NOMO-1 (cell line): ENCODE results near the gene BCL7A.
A peak's percentile ranks its signal among the peaks of the same experiment; 100 is the strongest.

ENCODE experiments used
- DNase-seq, 2 experiments: peaks; one replicate each; lab custom pipeline; 2025; ENCODE audit not compliant: unreplicated experiment in 2 of 2; lab: John Stamatoyannopoulos, UW

BCL7A gene

DNA sequence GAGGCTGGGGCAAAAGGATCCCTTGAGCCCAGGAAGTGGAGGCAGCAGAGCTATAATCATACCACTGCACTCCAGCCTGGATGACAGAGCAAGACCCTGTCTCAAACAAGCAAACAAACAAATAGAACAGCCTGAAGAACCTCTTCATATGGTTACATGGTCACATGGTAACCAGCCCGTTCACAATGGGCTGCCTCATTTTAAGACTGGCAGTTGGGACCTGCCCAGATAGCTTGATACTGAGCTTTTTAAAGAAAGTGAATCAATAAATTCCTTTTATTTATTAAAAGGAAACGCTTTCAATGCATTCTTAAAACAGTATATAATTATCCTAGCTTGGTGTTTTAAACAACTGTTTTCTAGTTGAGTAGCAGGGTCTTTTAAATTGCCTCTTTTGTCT, 67.4 kb downstream of the BCL7A start:
- DNase-seq = no peak

DNA sequence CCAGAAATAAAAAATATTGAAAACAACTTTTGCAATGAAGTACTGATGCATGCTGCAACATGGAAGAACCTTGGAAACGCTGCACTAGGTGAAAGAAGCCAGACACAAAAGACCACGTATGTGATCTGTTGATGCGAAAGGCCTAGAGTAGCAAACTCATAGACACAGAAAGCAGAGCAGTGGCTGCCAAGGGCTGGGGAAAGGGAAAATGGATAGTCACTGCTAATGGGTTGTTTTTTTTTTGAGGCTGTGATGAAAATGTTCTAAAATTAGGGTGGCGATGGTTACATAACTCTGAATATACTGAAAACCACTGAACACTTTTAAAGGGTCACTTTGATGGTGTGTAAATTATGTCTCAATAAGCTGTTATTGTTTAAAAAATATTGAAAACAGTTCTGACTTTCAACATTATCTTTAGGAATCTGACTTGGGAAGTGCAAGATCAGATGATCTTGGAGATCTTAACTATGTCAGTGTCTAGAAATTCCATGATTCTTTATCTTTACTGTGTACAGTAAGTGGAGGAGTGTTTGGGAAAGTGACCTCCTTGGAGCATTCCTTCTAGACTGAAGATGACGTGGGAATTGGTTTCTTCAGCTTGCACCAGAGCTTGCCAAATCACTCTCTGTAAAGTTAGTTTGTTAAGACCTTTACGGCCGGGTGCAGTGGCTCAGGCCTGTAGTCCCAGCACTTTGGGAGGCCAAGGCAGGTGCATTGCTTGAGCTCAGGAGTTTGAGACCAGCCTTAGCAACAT, 69.3 kb downstream of the BCL7A start:
- peak; percentile 61 to 85 for DNase-seq

DNA sequence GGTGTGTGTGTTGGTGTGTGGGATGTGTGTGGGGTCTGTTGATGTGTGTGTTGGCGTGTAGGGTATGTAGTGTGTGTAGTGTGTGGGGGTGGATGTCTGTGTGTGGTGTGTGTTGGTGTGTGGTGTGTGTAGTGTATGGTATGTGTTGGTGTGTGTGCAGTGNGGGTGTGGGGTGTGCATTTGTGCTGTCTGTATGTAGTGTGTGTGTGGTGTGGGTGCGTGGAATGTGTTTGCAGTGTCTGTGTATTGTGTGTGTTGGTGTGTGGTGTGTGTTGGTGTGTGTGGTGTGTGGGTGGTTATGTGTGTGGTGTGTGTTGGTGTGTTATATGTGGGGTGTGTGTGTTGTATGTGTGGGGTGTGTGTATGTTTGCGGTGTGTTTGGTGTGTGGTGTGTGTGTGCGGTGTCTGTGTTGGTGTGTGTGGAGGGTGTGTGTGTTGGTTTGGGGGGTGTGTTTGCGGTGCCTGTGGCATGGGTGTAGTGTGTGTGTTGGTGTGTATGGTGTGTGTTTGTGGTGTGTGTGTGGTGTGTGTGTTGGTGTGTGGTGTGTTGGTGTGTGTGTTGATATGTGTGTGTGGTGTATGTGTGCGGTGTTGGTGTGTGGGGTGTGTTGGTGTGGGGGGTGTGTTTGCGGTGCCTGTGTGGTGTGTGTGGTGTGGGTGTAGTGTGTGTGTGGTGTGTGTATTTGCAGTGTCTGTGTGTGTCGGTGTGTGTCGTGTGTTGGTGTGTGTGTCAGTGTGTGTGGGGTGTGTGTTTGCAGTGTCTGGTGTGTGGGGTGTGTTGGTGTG, 71.6 kb downstream of the BCL7A start:
- no peak for DNase-seq

DNA sequence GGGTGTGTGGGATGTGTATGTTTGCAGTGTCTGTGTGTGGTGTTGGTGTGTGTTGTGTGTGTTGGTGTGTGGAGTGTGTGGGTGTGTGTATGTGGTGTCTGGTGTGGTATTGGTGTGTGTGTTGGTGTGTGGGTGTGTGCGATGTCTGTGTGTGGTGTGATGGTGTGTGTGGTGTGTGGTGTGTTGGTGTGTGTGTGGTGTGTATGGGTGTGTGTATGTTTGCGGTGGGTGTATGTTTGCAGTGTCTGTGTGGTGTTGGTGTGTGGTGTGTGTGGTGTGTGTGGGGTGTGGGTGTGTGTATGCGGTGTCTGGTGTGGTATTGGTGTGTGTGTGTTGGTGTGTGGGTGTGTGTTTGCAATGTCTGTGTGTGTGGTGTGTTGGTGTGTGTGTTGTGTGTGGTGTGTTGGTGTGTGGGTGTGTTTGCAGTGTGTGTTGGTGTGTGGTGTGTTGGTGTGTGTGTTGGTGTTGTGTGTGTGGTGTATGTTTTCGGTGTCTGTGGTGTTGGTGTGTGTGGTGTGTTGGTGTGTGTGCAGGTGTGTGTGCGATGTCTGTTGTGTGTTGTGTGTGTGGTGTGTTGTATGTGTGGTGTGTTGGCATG, 72.6 kb downstream of the BCL7A start:
- no peak for DNase-seq

DNA sequence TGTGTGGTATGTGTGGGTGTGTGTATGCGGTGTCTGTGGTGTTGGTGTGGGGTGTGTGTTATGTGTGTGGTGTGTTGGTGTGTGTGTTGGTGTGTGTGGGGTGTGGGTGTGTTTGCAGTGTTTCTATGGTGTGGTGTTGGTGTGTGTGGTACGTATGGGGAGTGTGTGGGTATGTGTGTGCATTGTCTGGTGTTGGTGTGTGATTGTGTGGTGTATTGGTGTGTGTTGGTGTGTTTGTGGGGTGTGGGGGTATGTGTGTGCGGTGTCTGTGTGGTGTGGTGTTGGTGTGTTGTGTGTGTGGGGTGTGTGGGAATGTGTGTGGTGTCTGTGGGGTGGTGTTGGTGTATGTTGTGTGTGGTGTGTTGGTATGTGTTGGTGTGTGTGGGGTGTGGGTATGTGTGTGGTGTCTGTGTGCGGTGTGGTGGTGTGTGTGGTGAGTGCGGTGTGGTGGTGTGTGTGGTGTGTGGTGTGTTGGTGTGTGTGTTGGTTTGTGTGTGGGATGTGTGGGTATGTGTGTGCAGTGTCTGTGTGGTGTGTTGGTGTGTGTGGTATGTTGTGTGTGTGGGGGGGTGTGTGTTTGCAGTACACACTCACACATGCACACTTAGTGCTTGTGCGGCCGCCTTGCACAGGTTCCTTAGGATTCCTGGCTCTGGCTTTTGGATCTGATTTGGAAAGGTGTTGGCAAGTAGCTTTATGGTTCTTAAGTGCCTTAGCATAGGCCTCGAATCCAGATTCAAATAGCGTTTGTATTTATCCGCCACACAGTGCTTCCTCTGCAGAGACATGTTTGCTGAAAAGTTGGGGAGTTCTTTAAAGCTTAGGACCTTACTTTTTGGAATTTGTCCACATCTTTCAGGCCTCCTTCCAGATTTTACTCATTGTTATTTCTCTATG, 73.3 kb downstream of the BCL7A start:
- peak in 1 of 2 experiments; percentile 7 for DNase-seq

DNA sequence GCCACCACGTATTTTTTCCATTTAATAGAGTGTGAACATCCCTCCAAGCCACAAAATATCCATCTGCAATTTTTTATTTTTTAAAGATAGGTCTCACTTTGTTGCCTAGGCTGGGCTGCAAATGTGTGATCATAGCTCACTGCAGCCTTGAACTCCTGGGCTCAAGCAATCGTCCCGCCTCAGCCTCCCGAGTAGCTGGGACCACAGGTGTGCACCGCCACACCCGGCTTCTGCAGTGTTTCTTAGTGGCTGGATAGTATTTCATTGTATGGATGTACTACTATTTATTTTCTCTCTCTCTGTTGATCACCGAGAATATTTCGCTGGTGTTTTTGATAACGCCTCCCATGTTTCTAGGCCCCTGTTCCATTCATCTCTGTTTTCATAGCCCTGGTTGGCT, 74.3 kb downstream of the BCL7A start:
- DNase-seq = no peak

DNA sequence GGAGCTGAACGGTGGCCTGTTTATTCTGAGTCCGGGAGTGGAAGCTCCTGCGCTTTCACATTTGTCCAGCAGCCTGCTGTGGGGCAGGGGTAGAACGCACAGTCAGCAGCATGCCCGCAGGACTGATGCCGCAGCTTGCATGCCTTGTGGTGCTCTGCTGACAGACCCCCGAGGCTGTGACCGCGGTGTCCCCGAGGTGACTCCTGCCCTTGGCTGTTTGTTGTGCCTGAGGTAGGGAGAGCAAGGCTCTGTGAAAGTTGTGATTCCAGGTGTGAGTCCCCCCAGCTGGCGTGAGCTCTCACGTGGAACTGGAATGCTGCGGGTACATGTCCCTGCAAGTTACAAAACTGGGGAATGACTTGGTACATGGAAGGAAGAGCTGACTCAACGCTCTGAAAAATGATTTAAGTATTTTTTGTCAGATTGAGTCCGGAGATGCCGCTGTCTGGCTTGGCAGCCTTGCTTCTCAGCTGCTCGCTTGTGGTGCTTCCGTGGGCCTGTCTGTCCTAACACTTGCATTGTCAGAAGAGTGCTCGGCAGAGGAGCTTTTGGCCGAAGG, 75.0 kb downstream of the BCL7A start:
- no peak for DNase-seq

DNA sequence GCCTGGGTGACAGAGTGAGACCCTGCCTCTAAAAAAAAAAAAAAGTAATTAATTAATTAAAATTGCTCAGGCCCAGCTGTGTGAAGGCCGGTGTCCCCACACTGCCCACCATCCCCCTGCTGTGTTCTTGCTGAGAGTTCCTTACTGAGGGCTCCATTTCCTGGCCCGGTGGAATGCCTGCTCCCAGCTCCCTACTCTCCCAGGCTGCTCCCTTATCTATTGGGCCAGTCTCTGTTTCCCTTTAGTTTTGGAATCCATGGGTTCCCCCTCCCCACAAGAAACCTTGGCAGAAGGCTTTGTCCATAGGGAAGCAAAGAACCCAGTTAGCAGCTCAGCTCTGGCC, 75.9 kb downstream of the BCL7A start:
- DNase-seq = no peak

DNA sequence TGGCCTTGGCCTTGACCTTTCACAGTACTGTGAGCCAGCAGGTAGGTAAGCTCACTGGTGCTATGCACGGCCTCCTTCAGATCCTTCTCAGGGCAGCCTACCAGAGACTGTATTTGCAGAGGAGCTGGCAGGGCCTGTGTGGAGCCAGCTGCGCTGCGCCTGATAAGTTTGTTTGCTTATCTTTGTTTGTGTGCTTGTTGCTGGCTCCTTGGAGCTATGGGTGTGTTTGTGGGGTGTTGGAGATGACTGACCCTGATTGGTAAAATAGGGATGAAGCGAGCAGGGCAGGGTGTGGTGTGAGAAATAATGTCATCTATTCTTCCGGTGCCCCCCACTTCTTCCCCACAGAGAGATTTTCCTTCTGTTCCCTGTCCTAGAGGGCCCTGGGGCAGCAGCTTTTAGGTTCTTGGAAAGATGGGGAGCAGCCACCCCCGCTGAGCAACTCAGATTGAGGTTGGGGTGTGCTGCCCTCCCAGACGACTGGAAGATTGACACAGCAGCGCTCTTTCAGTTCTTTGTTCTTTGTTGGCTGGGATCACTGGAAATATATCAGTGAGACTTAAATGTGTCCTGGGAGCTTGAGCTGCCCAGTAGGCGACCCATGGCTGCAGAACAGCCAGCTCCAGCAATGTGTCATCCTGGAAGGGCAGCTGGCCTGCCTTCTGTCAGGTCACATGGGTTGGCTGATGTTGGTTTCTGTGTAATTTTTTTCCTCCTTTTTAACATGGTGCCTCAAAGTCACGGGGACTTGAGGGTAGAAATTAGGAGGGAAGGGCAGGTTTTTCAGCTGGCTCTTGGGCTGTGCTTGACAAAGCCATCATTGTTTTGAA, 76.5 kb downstream of the BCL7A start:
- DNase-seq = no peak

DNA sequence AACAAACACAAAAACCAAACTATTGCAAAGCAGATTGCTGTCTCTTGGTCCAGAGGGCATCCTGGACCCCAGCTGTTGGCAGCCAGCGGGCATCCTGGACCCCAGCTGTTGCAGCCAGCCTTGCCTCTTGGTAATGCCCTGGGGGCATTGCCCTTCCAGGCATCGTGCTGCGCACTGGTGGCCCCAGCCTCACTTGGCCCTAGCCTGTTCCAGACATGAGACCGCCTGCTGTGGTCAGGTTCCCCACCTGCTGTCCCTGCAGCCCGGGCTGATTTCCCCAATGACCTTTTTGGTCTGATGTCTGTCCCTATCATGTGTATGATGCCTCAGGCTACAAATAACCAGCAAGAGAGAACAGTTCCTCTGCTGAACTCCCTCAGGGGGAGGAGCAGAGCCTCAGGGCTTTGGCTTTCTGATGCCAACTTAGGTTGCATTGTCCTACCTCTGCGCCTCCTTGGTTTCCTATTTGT, 77.6 kb downstream of the BCL7A start:
- DNase-seq = no peak

DNA sequence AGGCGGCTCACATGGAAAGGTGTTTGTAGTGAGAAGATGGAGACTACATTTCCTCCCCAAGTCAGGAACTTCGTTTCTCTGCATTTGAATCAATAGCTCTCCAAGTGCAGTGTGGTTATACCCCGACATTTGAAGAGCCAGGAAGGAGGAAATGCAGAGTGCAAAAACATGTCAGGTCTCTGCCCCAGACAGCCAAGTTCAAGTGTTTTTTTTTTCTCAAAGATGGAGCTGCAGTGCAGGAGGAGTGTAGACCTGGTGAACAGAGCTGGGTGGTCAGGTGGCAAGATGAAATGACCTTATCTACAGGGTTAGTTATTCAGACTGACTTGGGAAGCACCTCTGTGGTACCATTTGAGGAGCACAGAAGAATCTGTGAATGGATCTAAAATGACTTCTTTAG, 78.2 kb downstream of the BCL7A start:
- no peak for DNase-seq

DNA sequence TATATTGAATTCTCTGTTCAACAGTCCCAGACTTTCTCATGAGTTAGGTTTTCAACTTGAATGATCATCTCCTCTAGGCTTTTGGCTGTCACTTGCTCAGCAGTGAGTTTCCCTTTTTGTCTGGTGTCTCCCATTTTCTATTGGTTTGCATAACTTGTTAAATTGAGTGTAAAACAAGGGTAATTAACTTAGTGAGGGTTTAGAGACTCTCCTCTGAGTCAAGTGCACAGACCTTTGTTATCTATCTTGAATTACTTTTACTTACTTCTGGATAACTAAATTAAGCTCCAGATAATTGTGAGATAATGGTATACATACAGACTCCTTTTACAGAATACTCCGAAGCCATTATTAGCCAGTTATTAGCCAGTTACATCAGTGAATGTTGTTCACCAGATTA, 78.9 kb downstream of the BCL7A start:
- DNase-seq = no peak

DNA sequence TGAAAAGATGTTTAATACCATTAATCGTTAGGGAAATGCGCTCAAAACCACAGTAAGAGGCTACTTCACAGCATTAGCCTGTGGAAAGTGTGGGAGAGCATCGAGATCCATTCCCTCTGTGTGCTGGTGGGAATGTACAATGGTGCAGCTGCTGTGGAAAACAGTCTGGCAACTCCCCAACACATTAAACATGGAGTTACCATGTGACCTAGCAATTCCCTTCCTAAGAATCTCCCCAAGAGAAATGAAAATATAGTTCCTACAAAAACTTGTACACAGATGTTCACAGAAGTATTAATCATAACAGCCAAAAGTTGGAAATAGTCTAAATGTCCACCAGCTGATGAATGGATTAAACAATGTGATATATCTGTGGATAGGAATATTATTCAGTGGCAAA, 80.6 kb downstream of the BCL7A start:
- DNase-seq = no peak

DNA sequence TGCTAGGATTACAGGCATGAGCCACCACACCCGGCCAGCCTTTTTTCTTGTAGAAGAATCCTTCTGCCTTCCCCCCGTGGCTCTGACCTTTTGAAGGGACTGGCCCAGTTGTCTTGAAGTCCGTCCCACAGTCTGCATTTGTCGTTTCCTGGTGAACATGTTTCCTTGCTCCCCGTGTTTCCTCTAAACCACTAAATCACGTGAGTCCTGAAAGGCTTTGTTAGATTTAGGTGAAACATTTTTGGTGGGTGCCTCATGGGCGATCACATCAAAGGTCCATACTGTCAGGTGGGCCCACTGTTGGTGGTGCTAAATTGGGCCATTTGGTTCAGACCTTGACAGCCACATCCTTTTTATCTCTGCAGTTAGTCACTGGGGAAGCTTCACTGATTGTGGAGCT, 83.2 kb downstream of the BCL7A start:
- no peak for DNase-seq

DNA sequence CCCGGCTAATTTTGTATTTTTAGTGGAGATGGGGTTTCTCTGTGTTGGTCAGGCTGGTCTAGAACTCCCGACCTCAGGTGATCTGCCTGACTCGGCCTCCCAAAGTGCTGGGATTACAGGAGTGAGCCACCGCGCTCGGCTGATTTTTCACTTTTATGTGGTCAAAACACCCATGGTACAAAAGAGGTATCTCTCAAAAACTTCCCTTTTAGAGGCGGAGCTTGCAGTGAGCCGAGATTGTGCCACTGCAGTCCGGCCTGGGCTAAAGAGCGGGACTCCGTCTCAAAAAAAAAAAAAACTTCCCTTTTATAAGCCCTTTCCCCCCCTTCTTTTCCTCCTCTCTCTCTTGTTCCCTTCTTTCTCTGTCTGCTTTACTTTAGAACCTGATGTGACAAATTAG, 83.8 kb downstream of the BCL7A start:
- peak; percentile 33 to 53 for DNase-seq

DNA sequence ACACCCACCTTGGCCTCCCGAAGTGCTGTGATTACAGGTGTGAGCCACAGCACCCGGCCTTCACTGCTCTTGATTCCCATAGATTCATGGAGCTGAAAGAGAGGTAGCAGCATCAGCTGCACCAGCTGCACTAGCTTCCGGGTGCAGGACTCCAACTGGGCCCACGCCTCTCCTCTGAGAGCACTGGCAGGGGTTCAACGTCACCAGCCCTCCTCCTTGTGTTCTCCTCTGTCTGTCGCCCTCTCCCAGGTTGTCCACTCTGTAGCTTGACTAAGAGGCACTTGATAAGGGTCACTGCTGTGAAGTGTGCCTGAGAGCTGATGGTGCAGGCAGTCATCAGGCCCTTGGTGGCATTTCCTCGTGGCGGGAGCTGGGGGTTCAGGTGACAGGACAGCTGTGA, 85.2 kb downstream of the BCL7A start:
- no peak for DNase-seq

DNA sequence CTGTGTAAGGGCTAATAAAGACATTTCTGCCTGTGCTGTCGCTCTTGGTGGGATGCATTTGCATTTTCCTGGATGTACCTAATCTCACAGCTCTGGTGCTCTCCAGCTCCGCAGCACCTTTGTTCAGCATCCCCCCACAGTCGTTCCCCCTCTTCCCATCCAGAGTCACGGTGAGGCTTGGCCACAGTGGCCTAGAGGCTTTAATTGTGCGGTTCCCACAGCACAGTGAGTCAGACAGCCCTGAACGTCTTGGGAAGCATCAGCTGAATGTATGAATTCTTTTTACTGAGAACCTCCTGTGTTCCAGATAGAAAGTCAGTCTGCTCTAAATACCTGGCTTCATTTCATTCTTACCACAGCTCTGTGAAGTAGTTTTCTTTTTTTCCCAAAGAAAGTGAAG, 85.6 kb downstream of the BCL7A start:
- no peak for DNase-seq

DNA sequence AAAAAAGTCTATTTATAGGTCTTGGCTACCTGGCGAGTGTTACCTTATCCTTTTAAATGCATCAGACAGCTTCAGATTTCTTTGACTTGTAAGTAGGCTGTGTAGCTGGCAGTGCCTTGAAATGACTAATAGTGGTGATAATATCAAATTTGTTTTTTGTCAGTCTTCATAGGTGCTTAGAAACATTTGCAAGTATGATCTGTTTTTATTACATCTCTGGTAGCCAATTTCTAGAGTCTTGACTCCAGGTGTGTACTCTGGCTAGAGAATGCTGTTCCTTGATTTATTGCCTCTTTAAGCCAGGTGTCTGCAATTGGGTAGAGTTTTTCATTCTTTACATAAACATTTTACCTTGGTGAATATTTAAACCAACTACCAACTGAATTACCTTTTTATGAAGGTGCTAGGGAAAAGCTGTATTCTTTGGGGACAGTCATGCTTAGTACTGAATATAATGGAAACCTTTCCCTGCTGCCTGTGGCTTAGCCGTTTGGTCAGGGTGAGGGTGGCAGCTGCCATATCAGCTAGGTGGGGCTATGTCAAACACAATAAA, 89.5 kb downstream of the BCL7A start:
- DNase-seq = no peak
